GM23248 (cell line): Measurements from ENCODE around the gene ATP5PO. TPM values are rescaled to one million over a fixed set of nuclear protein-coding genes. Genes with fewer than 3 reads are reported as not detected.
A peak's percentile ranks its signal among the peaks of the same experiment; 100 is the strongest.

Experiments used
- DNase-seq: peaks from one replicate; pipeline ENCODE4 v3.0.0-alpha.2; 2015
- H2AFZ ChIP-seq: fragments of 200-600 bp; sonication (generic); 2 replicates; pipeline ENCODE4 v1.6.1; 2016; ENCODE audit warnings: antibody characterized with exemption
- H3F3A ChIP-seq: fragments of 200-600 bp; sonication (generic); 2 replicates; pipeline ENCODE4 v1.6.1; 2016; ENCODE audit warnings: mild to moderate bottlenecking, antibody characterized with exemption, mixed run types; ENCODE audit not compliant: insufficient read depth
- H3K27ac ChIP-seq: fragments of 200-600 bp; sonication (generic); 2 replicates; pipeline ENCODE4 v1.5.1; 2016; ENCODE audit warnings: mild to moderate bottlenecking
- H3K27me3 ChIP-seq: fragments of 200-600 bp; sonication (generic); replicated peaks from 2 replicates; pipeline ENCODE4 v1.6.1; 2016; ENCODE audit warnings: mild to moderate bottlenecking; ENCODE audit not compliant: insufficient read depth
- H3K36me3 ChIP-seq: fragments of 200-600 bp; sonication (generic); 2 replicates; pipeline ENCODE4 v1.6.1; 2016; ENCODE audit warnings: low read depth, mild to moderate bottlenecking
- H3K4me1 ChIP-seq: fragments of 200-600 bp; sonication (generic); 2 replicates; pipeline ENCODE4 v1.6.1; 2016; ENCODE audit warnings: mild to moderate bottlenecking; ENCODE audit not compliant: insufficient read depth
- H3K4me2 ChIP-seq: fragments of 200-600 bp; sonication (generic); one replicate; pipeline ENCODE4 v1.6.1; 2016; ENCODE audit warnings: mild to moderate bottlenecking; ENCODE audit not compliant: unreplicated experiment
- H3K4me3 ChIP-seq: fragments of 200-600 bp; sonication (generic); 2 replicates; pipeline ENCODE4 v1.5.1; 2016; ENCODE audit warnings: mild to moderate bottlenecking
- H3K79me2 ChIP-seq: fragments of 200-600 bp; sonication (generic); 2 replicates; pipeline ENCODE4 v1.6.1; 2016; ENCODE audit warnings: mild to moderate bottlenecking; ENCODE audit not compliant: insufficient read depth
- H3K9ac ChIP-seq: fragments of 200-600 bp; sonication (generic); 2 replicates; pipeline ENCODE4 v1.6.1; 2016; ENCODE audit warnings: mild to moderate bottlenecking
- H3K9me2 ChIP-seq: fragments of 200-600 bp; sonication (generic); 2 replicates; pipeline ENCODE4 v1.6.1; 2016; ENCODE audit warnings: mixed run types, mild to moderate bottlenecking, moderate library complexity; ENCODE audit not compliant: insufficient read depth
- H3K9me3 ChIP-seq: fragments of 200-600 bp; sonication (generic); one replicate; pipeline ENCODE4 v1.6.1; 2017; ENCODE audit warnings: low read depth
- H4K20me1 ChIP-seq: fragments of 200-600 bp; sonication (generic); 2 replicates; pipeline ENCODE4 v1.6.0; 2016; ENCODE audit not compliant: insufficient read depth
- EZH2 ChIP-seq: fragments of 200-600 bp; sonication (generic); IDR thresholded peaks from 2 replicates; pipeline ENCODE4 v1.6.1; 2018; ENCODE audit warnings: antibody characterized with exemption, mild to moderate bottlenecking; ENCODE audit not compliant: insufficient read depth, poor library complexity, severe bottlenecking
- EZH2phosphoT487 ChIP-seq: fragments of 200-600 bp; sonication (generic); IDR thresholded peaks from 2 replicates; pipeline ENCODE4 v1.6.1; 2018; ENCODE audit warnings: antibody characterized with exemption, moderate library complexity, mild to moderate bottlenecking, low read depth; ENCODE audit not compliant: insufficient read depth
- WGBS, 2 experiments: methylation state at CpG; one replicate each; pipeline ENCODE4 v1.1.6; 2015 to 2017; ENCODE audit warnings: low lambda C conversion rate in 2 of 2, low coverage in 1 of 2; ENCODE audit errors: missing lambda C conversion rate in 2 of 2; 5-methylcytosine and 5-hydroxymethylcytosine counted together
- in situ Hi-C: fragments of 300-500 bp; cut with MboI; formaldehyde crosslinking; loops from 2 replicates; pipeline ENCODE4 v1.15.0; 2020
- polyA plus RNA-seq: library from polyadenylated mRNA; unstranded; fragments of >200 nt; fragmentation: Nextera tagmentation; extraction: Ambion mirVana; gene quantifications from 2 replicates; pipeline ENCODE4 v1.2.1, GENCODE V29; 2016
- total RNA-seq: library from RNA; depleted of rRNA; stranded (reverse); fragments of >200 nt; shearing (Covaris generic); gene quantifications from 2 replicates; pipeline ENCODE4 v1.2.3, GENCODE V29; 2014

ATP5PO gene
- total and polyA plus RNA-seq, 2 experiments from 2014 or later: 122 to 237 TPM

GRCh38 chr21:33950431-33951079 lies 35.0 kb upstream of the ATP5PO start:
- no peaks in the 10 kb centered on the region for H4K20me1 ChIP-seq
- no peak overlapping the region for H3K9ac ChIP-seq
- no peak overlapping the region for H3K4me3 ChIP-seq
- DNase-seq: no peak
- in situ Hi-C loops: no loop called here
- H3K4me1 ChIP-seq: peaks cover 18% of the 10 kb centered on the region
- no peaks in the 10 kb centered on the region for H3K9me2 ChIP-seq
- H3K27me3 ChIP-seq: no peaks in the 10 kb centered on the region
- no peaks in the 10 kb centered on the region for H3K36me3 ChIP-seq
- TF ChIP-seq EZH2 (no peak), EZH2phosphoT487 (no peak)
- no peaks in the 10 kb centered on the region for H3K79me2 ChIP-seq
- no peak overlapping the region for H3K27ac ChIP-seq
- H2AFZ ChIP-seq: no peak overlapping the region
- H3K9me3 ChIP-seq: no peaks in the 10 kb centered on the region
- H3F3A ChIP-seq: peaks cover 11% of the 10 kb centered on the region; the same call in 1 of the 2 replicates
- no peak overlapping the region for H3K4me2 ChIP-seq
- WGBS, 2 experiments: 90 to 91% methylated on average over 10 of the region's 10 CpGs

DNA sequence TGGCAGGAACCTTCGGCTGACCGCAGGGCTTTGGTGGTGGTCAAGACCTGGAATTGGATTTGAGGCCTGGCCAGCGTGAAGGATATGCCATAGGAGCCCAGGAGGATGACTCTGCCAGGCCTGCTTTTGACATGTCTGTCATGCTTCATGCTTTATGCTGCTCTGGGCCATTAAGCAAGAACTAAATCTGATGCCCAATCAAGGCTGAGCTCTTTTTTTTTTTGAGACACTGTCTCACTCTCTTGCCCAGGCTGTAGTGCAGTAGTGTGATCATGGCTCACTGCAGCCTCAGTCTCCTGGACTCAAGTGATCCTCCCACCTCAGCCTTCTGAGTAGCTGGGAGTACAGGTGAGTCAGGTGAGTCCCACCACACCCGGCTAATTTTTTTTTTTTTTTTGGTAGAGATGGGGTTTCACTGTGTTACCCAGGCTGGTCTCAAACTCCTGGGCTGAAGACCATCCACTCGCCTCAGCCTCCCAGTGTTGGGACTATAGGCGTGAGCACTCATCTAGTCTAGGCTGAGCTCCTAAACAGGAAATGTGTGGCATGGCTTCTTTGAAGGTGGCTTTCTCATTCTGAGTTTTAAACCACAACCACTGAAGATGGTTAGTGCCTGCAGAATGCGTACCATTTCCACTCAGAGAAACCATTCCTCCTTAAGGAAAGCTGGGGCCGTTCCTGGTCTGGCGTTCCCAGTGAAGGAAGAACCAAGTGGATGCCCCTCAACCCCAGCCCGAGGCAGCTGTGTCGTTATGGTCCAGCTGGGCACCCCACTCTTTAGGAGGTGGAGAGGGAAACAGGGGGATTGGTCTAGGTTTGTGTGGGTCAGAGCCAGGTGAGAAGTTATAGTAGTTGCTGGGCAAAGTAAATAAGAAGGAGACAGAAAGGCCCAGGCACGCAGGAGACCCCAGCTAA lies 34.2 kb upstream of the ATP5PO start:
- no peak overlapping the region for H3K9ac ChIP-seq
- H3K4me3 ChIP-seq: no peak overlapping the region
- no peak overlapping the region for H3K27ac ChIP-seq
- H3K4me2 ChIP-seq: no peak overlapping the region
- no peak for DNase-seq
- in situ Hi-C loops: no loop called here
- no peaks in the 10 kb centered on the region for H3K9me2 ChIP-seq
- peaks cover 18% of the 10 kb centered on the region for H3K4me1 ChIP-seq
- no peak for TF ChIP-seq EZH2
- no peak for TF ChIP-seq EZH2phosphoT487
- no peaks in the 10 kb centered on the region for H3K79me2 ChIP-seq
- no peaks in the 10 kb centered on the region for H3K9me3 ChIP-seq
- no peaks in the 10 kb centered on the region for H3K27me3 ChIP-seq
- peaks cover 11% of the 10 kb centered on the region; the same call in 1 of the 2 replicates for H3F3A ChIP-seq
- WGBS, 2 experiments: 94 to 95% methylated on average over 12 of the region's 12 CpGs
- H3K36me3 ChIP-seq: no peaks in the 10 kb centered on the region
- H2AFZ ChIP-seq: no peak overlapping the region
- no peaks in the 10 kb centered on the region for H4K20me1 ChIP-seq

DNA sequence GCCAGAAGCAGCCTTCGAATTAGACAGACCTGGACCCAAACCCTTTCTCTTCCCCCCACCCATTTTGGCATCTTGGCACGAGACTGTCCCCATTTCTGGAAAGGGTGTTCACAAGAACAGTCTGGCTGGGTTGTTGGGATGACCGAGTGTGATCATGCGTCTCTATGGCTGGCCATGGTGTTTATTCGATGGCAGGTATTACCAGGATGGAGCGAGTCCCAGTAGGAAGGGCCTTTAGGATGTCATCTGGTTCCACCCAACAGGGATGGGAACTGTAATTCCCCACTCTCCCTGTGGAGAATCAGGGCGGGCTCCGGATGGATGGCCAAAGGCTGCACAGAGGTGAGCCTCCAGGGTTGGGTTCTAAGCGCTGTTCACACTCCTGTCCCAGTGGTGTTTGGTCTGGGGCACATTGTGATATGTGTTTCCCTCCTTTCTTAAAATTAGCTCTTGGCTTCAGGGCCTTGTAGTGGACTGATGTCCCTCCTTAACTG lies 33.4 kb upstream of the ATP5PO start:
- no peaks in the 10 kb centered on the region for H3K9me2 ChIP-seq
- H4K20me1 ChIP-seq: no peaks in the 10 kb centered on the region
- no peak for DNase-seq
- H3K27ac ChIP-seq: no peak overlapping the region
- peaks cover 18% of the 10 kb centered on the region for H3K4me1 ChIP-seq
- TF ChIP-seq EZH2 (no peak), EZH2phosphoT487 (no peak)
- peaks cover 11% of the 10 kb centered on the region; the same call in 1 of the 2 replicates for H3F3A ChIP-seq
- H3K4me3 ChIP-seq: no peak overlapping the region
- 98 to 100% methylated on average over 9 of the region's 9 CpGs for WGBS, 2 experiments
- H2AFZ ChIP-seq: peak overlapping the region; percentile 35
- no peaks in the 10 kb centered on the region for H3K79me2 ChIP-seq
- no peaks in the 10 kb centered on the region for H3K36me3 ChIP-seq
- in situ Hi-C loops: no loop called here
- H3K27me3 ChIP-seq: no peaks in the 10 kb centered on the region
- H3K9ac ChIP-seq: no peak overlapping the region
- no peaks in the 10 kb centered on the region for H3K9me3 ChIP-seq
- H3K4me2 ChIP-seq: no peak overlapping the region

DNA sequence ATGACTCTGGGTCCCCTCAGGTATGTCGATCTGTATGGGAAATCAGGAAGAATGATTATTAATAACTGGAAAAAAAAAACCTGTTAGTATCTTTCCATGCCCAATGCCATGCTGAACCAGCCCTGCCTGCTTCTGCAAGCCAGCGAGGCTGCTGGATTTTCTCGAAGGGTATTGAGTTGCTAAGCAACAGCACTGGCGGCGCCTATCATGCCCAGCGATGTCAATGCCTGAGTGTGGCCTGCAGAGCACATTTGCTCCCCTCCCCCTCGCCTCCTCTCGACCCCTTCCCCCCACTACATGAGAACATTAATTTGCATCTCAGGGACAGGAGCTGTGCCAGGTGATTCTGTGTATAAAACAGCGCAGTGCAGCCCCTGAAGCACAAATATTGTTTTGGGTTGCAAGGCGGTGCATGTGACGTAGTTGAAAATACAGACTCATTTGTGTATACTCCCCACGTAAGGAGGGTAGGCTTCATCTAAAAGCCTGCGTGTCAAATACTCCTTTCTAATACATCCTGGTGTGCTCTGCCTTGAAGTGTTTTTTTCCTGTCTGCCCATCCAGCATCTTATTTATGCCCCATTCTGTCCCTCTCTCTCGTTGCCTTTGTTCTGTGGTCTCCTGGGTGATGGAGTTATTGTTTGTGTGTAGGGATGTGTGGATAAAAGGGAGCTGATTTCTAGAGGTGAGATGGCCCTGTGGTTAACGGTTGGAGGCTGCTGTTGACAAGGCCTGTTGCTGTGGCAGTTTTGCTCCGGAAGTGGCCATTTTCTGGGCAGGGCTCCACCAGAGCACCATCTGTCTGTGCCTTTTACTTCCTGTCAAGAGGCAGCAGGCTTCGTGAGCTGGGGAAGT lies 32.7 kb upstream of the ATP5PO start:
- Histone ChIP-seq H3K9me3 (no peaks in the 10 kb centered on the region), H3K36me3 (no peaks in the 10 kb centered on the region), H4K20me1 (no peaks in the 10 kb centered on the region), H3K4me1 (peaks cover 18% of the 10 kb centered on the region), H3K9me2 (no peaks in the 10 kb centered on the region), H3K27ac (peak overlapping the region; percentile 65), H3K79me2 (no peaks in the 10 kb centered on the region), H3K4me2 (peak overlapping the region; percentile 88), H3K4me3 (peak overlapping the region; percentile 69), H2AFZ (peak overlapping the region; percentile 46), H3F3A (peaks cover 11% of the 10 kb centered on the region; the same call in 1 of the 2 replicates), H3K9ac (peak overlapping the region; percentile 60), H3K27me3 (no peaks in the 10 kb centered on the region)
- 52 to 54% methylated on average over 15 to 17 of the region's 17 CpGs for WGBS, 2 experiments
- no peak for TF ChIP-seq EZH2
- no peak for TF ChIP-seq EZH2phosphoT487
- DNase-seq: peak; percentile 79
- in situ Hi-C loops: no loop called here
